Neural progenitor cell (in vitro differentiated cells): ENCODE data around the gene RUNDC1. TPM values are rescaled to one million over a fixed set of nuclear protein-coding genes. Genes with fewer than 3 reads are reported as not detected.
"Not testable (repeated sequence)": the region's sequence is repeated elsewhere in the genome, so short reads cannot be mapped to it uniquely, and the experiment has no call there.

Experiments
- DNase-seq: peaks from one replicate; pipeline ENCODE4 v3.0.0-alpha.2; 2016; ENCODE audit warnings: low spot score
- H2AFZ ChIP-seq: fragments of 200-600 bp; sonication (generic); replicated peaks from 2 replicates; pipeline ENCODE4 v1.6.1; 2016; ENCODE audit warnings: antibody characterized with exemption
- H3F3A ChIP-seq: fragments of 200-600 bp; sonication (generic); 2 replicates; pipeline ENCODE4 v1.6.1; 2016; ENCODE audit warnings: antibody characterized with exemption, low read depth
- H3K27ac ChIP-seq: fragments of 200-600 bp; sonication (generic); 2 replicates; pipeline ENCODE4 v1.5.1; 2016; ENCODE audit warnings: mild to moderate bottlenecking
- H3K27me3 ChIP-seq: fragments of 200-600 bp; sonication (generic); 2 replicates; pipeline ENCODE4 v1.6.1; 2016; ENCODE audit warnings: mild to moderate bottlenecking, moderate library complexity
- H3K36me3 ChIP-seq: fragments of 200-600 bp; sonication (generic); 2 replicates; pipeline ENCODE4 v1.5.1; 2016
- H3K4me1 ChIP-seq: fragments of 200-600 bp; sonication (generic); 2 replicates; pipeline ENCODE4 v1.6.1; 2016; ENCODE audit warnings: mixed run types
- H3K4me2 ChIP-seq: fragments of 200-600 bp; sonication (generic); 2 replicates; pipeline ENCODE4 v1.6.1; 2016
- H3K4me3 ChIP-seq: fragments of 200-600 bp; sonication (generic); 2 replicates; pipeline ENCODE4 v1.5.1; 2016
- H3K79me2 ChIP-seq: fragments of 200-600 bp; sonication (generic); 2 replicates; pipeline ENCODE4 v1.6.1; 2016; ENCODE audit warnings: low read depth
- H3K9ac ChIP-seq: fragments of 200-600 bp; sonication (generic); 2 replicates; pipeline ENCODE4 v1.6.1; 2016
- H3K9me3 ChIP-seq: fragments of 200-600 bp; sonication (generic); 2 replicates; pipeline ENCODE4 v1.5.1; 2016; ENCODE audit warnings: low read depth
- H4K20me1 ChIP-seq: fragments of 200-600 bp; sonication (generic); 2 replicates; pipeline ENCODE4 v1.6.1; 2016; ENCODE audit warnings: low read depth
- H3K27ac Mint-ChIP-seq: 3 replicates; pipeline ENCODE4 v1.8.0; 2021; ENCODE audit warnings: mixed read lengths
- H3K27me3 Mint-ChIP-seq: 2 replicates; pipeline ENCODE4 v1.8.0; 2022; ENCODE audit warnings: low read depth, mild to moderate bottlenecking, inconsistent platforms, moderate library complexity, mixed read lengths; ENCODE audit not compliant: insufficient read depth
- H3K36me3 Mint-ChIP-seq: 3 replicates; pipeline ENCODE4 v1.8.0; 2021; ENCODE audit warnings: mixed read lengths
- H3K4me1 Mint-ChIP-seq: 3 replicates; pipeline ENCODE4 v1.8.0; 2021; ENCODE audit warnings: mixed read lengths
- H3K4me3 Mint-ChIP-seq: 3 replicates; pipeline ENCODE4 v1.8.0; 2021; ENCODE audit warnings: mild to moderate bottlenecking, moderate library complexity, mixed read lengths
- H3K9me3 Mint-ChIP-seq: 3 replicates; pipeline ENCODE4 v1.8.0; 2020; ENCODE audit warnings: mixed read lengths
- EZH2 ChIP-seq: fragments of 200-600 bp; sonication (generic); IDR thresholded peaks from 2 replicates; pipeline ENCODE4 v1.6.1; 2017; ENCODE audit warnings: antibody characterized with exemption, mild to moderate bottlenecking, moderate library complexity
- EZH2phosphoT487 ChIP-seq: fragments of 200-600 bp; sonication (generic); IDR thresholded peaks from 2 replicates; pipeline ENCODE4 v1.6.1; 2017; ENCODE audit warnings: antibody characterized with exemption
- total RNA-seq: library from RNA; depleted of rRNA; stranded (reverse); fragments of >200 nt; gene quantifications from 2 replicates; pipeline ENCODE4 v1.2.3, GENCODE V29; 2015; ENCODE audit warnings: low replicate concordance
- TF ChIP-seq, protein P1 (sequence below): fragments of 200-600 bp; sonication (generic); IDR thresholded peaks from 2 replicates; pipeline ENCODE4 v1.5.1; 2017; ENCODE audit warnings: antibody characterized with exemption, mild to moderate bottlenecking

Gene RUNDC1
- total RNA-seq, 1 donor from 2014 or later, result 11.4 TPM

DNA sequence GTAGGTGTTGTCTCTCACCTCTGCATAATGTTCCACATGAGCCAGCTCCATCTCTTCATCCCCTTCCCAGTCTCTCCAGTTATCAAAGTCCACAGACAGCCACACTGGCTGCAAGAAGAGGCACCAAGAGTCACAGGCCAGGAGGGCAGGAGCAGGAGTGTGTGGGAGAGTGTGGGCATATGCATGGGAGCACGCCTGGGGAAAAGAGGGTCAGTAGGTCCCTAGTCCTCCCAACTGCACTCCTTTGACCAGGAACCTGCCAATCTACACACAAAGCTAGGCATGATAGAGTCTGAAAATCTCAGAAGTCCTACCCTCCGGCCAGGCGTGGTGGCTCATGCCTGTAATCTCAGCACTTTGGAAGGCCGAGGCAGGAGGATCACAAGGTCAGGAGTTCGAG is 8.8 kb upstream of the RUNDC1 start:
- no peak overlapping the region for H2AFZ ChIP-seq
- H3F3A ChIP-seq, result peaks cover 15% of the 10 kb centered on the region
- no peaks in the 10 kb centered on the region for H4K20me1 ChIP-seq
- no peak overlapping the region for H3K27ac Mint-ChIP-seq
- no peaks in the 10 kb centered on the region for H3K9me3 ChIP-seq
- H3K27me3 ChIP-seq, result no peaks in the 10 kb centered on the region
- no peak overlapping the region for H3K27ac ChIP-seq
- TF ChIP-seq EZH2phosphoT487, result no peak
- TF ChIP-seq, protein P1, sequence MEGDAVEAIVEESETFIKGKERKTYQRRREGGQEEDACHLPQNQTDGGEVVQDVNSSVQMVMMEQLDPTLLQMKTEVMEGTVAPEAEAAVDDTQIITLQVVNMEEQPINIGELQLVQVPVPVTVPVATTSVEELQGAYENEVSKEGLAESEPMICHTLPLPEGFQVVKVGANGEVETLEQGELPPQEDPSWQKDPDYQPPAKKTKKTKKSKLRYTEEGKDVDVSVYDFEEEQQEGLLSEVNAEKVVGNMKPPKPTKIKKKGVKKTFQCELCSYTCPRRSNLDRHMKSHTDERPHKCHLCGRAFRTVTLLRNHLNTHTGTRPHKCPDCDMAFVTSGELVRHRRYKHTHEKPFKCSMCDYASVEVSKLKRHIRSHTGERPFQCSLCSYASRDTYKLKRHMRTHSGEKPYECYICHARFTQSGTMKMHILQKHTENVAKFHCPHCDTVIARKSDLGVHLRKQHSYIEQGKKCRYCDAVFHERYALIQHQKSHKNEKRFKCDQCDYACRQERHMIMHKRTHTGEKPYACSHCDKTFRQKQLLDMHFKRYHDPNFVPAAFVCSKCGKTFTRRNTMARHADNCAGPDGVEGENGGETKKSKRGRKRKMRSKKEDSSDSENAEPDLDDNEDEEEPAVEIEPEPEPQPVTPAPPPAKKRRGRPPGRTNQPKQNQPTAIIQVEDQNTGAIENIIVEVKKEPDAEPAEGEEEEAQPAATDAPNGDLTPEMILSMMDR, result no peak
- no peak for TF ChIP-seq EZH2
- H3K27me3 Mint-ChIP-seq, result no peaks in the 10 kb centered on the region
- H3K36me3 ChIP-seq, result no peaks in the 10 kb centered on the region
- H3K4me2 ChIP-seq, result no peak overlapping the region
- no peak for DNase-seq
- no peaks in the 10 kb centered on the region for H3K4me1 Mint-ChIP-seq
- no peak overlapping the region for H3K4me3 ChIP-seq
- no peaks in the 10 kb centered on the region for H3K9me3 Mint-ChIP-seq
- no peaks in the 10 kb centered on the region for H3K4me1 ChIP-seq
- no peaks in the 10 kb centered on the region for H3K79me2 ChIP-seq
- no peaks in the 10 kb centered on the region for H3K36me3 Mint-ChIP-seq
- H3K4me3 Mint-ChIP-seq, result no peak overlapping the region
- H3K9ac ChIP-seq, result no peak overlapping the region

DNA sequence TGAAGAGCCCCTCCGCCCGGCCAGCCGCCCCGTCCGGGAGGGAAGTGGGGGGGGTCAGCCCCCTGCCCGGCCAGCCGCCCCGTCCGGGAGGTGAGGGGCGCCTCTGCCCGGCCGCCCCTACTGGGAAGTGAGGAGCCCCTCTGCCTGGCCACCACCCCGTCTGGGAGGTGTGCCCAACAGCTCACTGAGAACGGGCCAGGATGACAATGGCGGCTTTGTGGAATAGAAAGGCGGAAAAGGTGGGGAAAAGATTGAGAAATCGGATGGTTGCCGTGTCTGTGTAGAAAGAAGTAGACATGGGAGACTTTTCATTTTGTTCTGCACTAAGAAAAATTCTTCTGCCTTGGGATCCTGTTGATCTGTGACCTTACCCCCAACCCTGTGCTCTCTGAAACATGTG is 7.0 kb upstream of the RUNDC1 start:
- not testable (repeated sequence) for H3K4me1 ChIP-seq, H3K79me2 ChIP-seq, H3K4me1 Mint-ChIP-seq, H3K27me3 Mint-ChIP-seq, H3K36me3 ChIP-seq, H2AFZ ChIP-seq, H3K27ac Mint-ChIP-seq, H3K4me3 Mint-ChIP-seq, H3K9ac ChIP-seq, H3K4me2 ChIP-seq, H3K9me3 ChIP-seq, H3K27me3 ChIP-seq, H3F3A ChIP-seq, H3K36me3 Mint-ChIP-seq, H3K9me3 Mint-ChIP-seq, H4K20me1 ChIP-seq, DNase-seq, H3K4me3 ChIP-seq, H3K27ac ChIP-seq

DNA sequence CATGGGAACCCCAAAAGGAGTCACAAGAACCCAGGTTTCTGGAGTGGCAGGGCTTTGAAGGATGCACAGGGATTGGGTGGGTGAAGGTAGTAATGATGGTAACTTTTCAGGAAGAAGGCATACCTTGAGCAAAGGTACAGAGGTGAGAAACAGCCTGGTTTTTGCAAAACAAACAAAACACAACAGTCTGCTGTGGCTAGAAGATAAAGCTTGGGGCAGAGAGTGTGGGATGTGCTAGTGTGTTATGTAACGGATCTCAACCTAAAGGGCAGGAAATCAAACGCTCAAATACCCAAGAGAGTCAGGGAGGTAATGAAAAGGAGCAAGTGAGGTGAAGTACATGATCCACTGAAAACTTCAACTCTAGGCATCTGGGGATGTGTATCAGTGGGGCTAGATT is 5.1 kb upstream of the RUNDC1 start:
- H3K4me1 Mint-ChIP-seq, result peaks cover 9% of the 10 kb centered on the region
- Histone ChIP-seq H4K20me1 (no peaks in the 10 kb centered on the region), H3K4me3 (no peak overlapping the region), H3K79me2 (no peaks in the 10 kb centered on the region), H3K4me1 (peaks cover 7% of the 10 kb centered on the region), H3F3A (peaks cover 10% of the 10 kb centered on the region), H3K9me3 (no peaks in the 10 kb centered on the region), H3K9ac (no peak overlapping the region), H3K27ac (no peak overlapping the region), H3K4me2 (no peak overlapping the region), H3K36me3 (no peaks in the 10 kb centered on the region), H3K27me3 (no peaks in the 10 kb centered on the region), H2AFZ (no peak overlapping the region)
- no peak overlapping the region for H3K4me3 Mint-ChIP-seq
- TF ChIP-seq, protein P1, result no peak
- TF ChIP-seq EZH2phosphoT487 (no peak), EZH2 (no peak)
- H3K27ac Mint-ChIP-seq, result no peak overlapping the region
- no peak for DNase-seq
- H3K36me3 Mint-ChIP-seq, result no peaks in the 10 kb centered on the region
- H3K27me3 Mint-ChIP-seq, result peaks cover 4% of the 10 kb centered on the region
- no peaks in the 10 kb centered on the region for H3K9me3 Mint-ChIP-seq

DNA sequence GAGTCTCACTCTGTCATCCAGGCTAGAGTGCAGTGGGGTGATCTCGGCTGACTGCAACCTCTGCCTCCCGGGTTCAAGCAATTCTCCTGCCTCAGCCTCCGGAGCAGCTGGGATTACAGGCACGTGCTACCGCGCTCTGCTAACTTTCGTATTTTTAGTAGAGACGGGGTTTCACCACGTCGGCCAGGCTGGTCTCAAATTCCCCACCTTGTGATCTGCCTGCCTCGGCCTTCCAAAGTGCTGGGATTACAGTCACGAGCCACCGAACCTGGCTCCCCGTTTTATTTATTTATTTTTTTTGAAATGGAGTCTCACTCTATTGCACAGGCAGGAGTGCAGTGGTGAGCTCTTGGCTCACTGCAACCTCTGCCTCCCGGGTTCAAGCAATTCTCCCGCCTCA is 4.7 kb upstream of the RUNDC1 start:
- peaks cover 10% of the 10 kb centered on the region for H3F3A ChIP-seq
- H3K27me3 ChIP-seq, H3K9me3 Mint-ChIP-seq, H3K36me3 ChIP-seq, H3K27me3 Mint-ChIP-seq, H3K27ac ChIP-seq, H3K4me3 Mint-ChIP-seq, H3K4me2 ChIP-seq, H2AFZ ChIP-seq, H3K36me3 Mint-ChIP-seq, DNase-seq, H3K9me3 ChIP-seq, H3K9ac ChIP-seq, H3K79me2 ChIP-seq, H4K20me1 ChIP-seq, H3K4me1 ChIP-seq, H3K27ac Mint-ChIP-seq, H3K4me3 ChIP-seq: not testable (repeated sequence)
- peaks cover 11% of the 10 kb centered on the region for H3K4me1 Mint-ChIP-seq
